ENCODE data around the gene MAP2K5.

GRCh38 chr15:67521783-67522568 is 20.5 kb upstream of the MAP2K5 start:
- no peak for TF ChIP-seq CTCF (IDR thresholded peaks at IDR 0.05)
- TF ChIP-seq POLR2AphosphoS5 (IDR thresholded peaks at IDR 0.05): peak in 1 of 4 donors; percentile 38
- TF ChIP-seq POLR2A (IDR thresholded peaks at IDR 0.05): no peak
